ENCODE data around the gene LPP. TPM values are rescaled to one million over a fixed set of nuclear protein-coding genes. Genes with fewer than 3 reads are reported as not detected.

LPP gene
- total and polyA plus RNA-seq, 2 of the 4 experiments (the other 2 are of a cell fraction), result 16.0 to 130 TPM

DNA sequence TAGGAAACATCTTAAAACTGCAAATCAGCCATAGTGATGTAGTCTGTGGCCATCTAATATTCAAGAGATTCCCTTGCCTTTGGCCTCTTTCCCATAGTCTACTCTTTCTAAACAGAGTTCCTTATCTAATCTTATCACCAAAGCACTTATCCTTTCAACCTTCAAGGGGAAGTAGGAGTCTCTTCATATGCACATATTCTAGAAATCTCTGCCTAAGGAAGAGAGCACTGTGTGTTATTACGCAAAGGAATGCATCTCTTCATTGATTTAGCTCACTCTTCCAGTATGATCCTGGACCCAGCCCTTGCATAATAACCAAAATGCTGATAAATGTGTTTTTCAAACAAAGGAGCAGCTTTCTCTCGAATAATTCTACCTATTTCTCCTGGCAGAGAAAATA, 764.1 kb downstream of the LPP start:
- in situ Hi-C loops (cut with MboI; ENCODE audit: low sequenced_read_pairs) (no loop called here), intact Hi-C loops (cut with micrococcal nuclease) (no loop called here), dilution Hi-C loops (cut with HindIII; ENCODE audit: low sequenced_read_pairs, unreplicated experiment) (no loop called here)
- no TSS peak for BruUV-seq (replicated peaks)
- TF ChIP-seq MAZ (IDR thresholded peaks at IDR 0.05; ENCODE audit: borderline replicate concordance, low read depth, low read length) (no peak), MAFK (IDR thresholded peaks at IDR 0.05; ENCODE audit: low read depth, low read length) (0 out of 2 replicates have a peak, but pooled peaks have one; percentile 3), CEBPB (IDR thresholded peaks at IDR 0.05; ENCODE audit: low read depth, low read length) (peak; percentile 24; the same call in 1 of the 2 replicates), RFX5 (IDR thresholded peaks at IDR 0.05; ENCODE audit: low read depth, low read length) (no peak)
- TF ChIP-seq, protein P1, sequence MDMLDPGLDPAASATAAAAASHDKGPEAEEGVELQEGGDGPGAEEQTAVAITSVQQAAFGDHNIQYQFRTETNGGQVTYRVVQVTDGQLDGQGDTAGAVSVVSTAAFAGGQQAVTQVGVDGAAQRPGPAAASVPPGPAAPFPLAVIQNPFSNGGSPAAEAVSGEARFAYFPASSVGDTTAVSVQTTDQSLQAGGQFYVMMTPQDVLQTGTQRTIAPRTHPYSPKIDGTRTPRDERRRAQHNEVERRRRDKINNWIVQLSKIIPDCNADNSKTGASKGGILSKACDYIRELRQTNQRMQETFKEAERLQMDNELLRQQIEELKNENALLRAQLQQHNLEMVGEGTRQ (IDR thresholded peaks at IDR 0.05; ENCODE audit: low read depth, low read length), result no peak
- no peak overlapping the region for H3K27ac ChIP-seq (ENCODE audit: insufficient read depth, low read length)
- H3K4me2 ChIP-seq (ENCODE audit: low read depth, low read length), result no peak overlapping the region
- no peak overlapping the region for H2AK9ac ChIP-seq (replicated peaks; ENCODE audit: low read depth, low read length, poor library complexity)
- H2BK15ac ChIP-seq (ENCODE audit: low read depth, low read length), result no peak overlapping the region
- no peak overlapping the region for H3K4ac ChIP-seq (ENCODE audit: low read depth, low read length)
- no peak overlapping the region for H4K5ac ChIP-seq (ENCODE audit: low read depth, low read length)
- no CpG with 5 or more reads among the region's 2 CpGs for WGBS, 2 experiments (ENCODE audit: extremely low coverage in 2 of 2, insufficient read length in 1 of 2)
- H4K20me1 ChIP-seq (ENCODE audit: insufficient read depth, low read length), result no peaks in the 10 kb centered on the region
- peaks cover 4% of the 10 kb centered on the region; the same call in 1 of the 2 replicates for H3K4me1 ChIP-seq (ENCODE audit: control insufficient read depth, insufficient read depth, low read length)
- no peak overlapping the region for H4K8ac ChIP-seq (ENCODE audit: low read depth in 2 of 2, low read length in 2 of 2)
- H2BK5ac ChIP-seq (ENCODE audit: low read depth, low read length, poor library complexity, severe bottlenecking), result no peak overlapping the region
- no peak overlapping the region for H3K56ac ChIP-seq (ENCODE audit: extremely low read depth, insufficient read depth, low read length)
- no peak overlapping the region for H2BK20ac ChIP-seq (ENCODE audit: low read depth, low read length)
- no peak overlapping the region for H3K18ac ChIP-seq (ENCODE audit: low read depth, low read length)
- no peak overlapping the region for H3K4me3 ChIP-seq (ENCODE audit: insufficient read depth, low read depth, low read length)
- peak; percentile 31 for DNase-seq
- no peaks in the 10 kb centered on the region; the same call in 1 of the 2 replicates for H3K9me1 ChIP-seq (ENCODE audit: insufficient read depth, low read length)
- no peaks in the 10 kb centered on the region for H3K27me3 ChIP-seq (ENCODE audit: control insufficient read depth, insufficient read depth, low read length)
- no peak overlapping the region for H2AFZ ChIP-seq (replicated peaks; ENCODE audit: low read length, poor library complexity)
- no peak overlapping the region for H3K23ac ChIP-seq (ENCODE audit: low read depth, low read length)
- ATAC-seq (ENCODE audit: low read depth), result no peak
- H2AK5ac ChIP-seq (ENCODE audit: low read depth, low read length), result no peak overlapping the region
- ChIA-PET CTCF (interaction anchor here (1.2 kb wide), 1 partner anchor 130 kb away, joined by 3 read pairs; no protein-coding TSS in a partner anchor), POLR2A (ENCODE audit: unreplicated experiment) (no interaction called here)
- no peak overlapping the region for H3K9ac ChIP-seq (ENCODE audit: low read depth, low read length)
- no peak overlapping the region for H2BK120ac ChIP-seq (ENCODE audit: low read depth, low read length)
- H3K79me1 ChIP-seq (ENCODE audit: low read depth in 1 of 2, low read length in 2 of 2), result no peaks in the 10 kb centered on the region
- no peak overlapping the region for H4K91ac ChIP-seq (ENCODE audit: insufficient read depth, low read depth, low read length)
- peaks cover 4% of the 10 kb centered on the region; the same call in 1 of the 2 replicates for H3K9me3 ChIP-seq (ENCODE audit: control insufficient read depth, insufficient read depth, low read length)
- no peak overlapping the region for H3K14ac ChIP-seq (replicated peaks; ENCODE audit: low read depth, low read length)
- H3K36me3 ChIP-seq (ENCODE audit: control insufficient read depth, insufficient read depth, low read length), result no peaks in the 10 kb centered on the region
